GM12878 (cell line): ENCODE data around the gene TIGD2.

Source experiments
- EED ChIP-seq: sonication (generic); IDR thresholded peaks from 2 replicates; pipeline ENCODE4 v1.6.1; 2016; ENCODE audit warnings: antibody characterized with exemption, low read depth
- RCOR1 ChIP-seq: conservative IDR thresholded peaks from 2 replicates; pipeline ENCODE4 v1.6.1; 2012; ENCODE audit warnings: low read depth, low read length, improper control_type of control experiment
- SIN3A ChIP-seq: IDR thresholded peaks from 2 replicates; pipeline ENCODE4 v1.6.1; 2012; ENCODE audit warnings: low read depth, low read length, improper control_type of control experiment
- SMC3 ChIP-seq: IDR thresholded peaks from 2 replicates; pipeline ENCODE4 v1.6.1; 2011; ENCODE audit warnings: low read length, improper control_type of control experiment, borderline replicate concordance
- TF ChIP-seq, protein P1 (sequence below): fragments of 450-650 bp; IDR thresholded peaks from 2 replicates; pipeline ENCODE4 v1.6.1; 2018; ENCODE audit warnings: borderline replicate concordance, mild to moderate bottlenecking; ENCODE audit not compliant: partially characterized antibody
- TF ChIP-seq, protein P2 (sequence below), 3 experiments: IDR thresholded peaks in 2 of 3; conservative IDR thresholded peaks in 1 of 3; 2 replicates each; pipeline ENCODE4 v1.5.1; 2011; ENCODE audit warnings: low read depth in 3 of 3, low read length in 3 of 3, mild to moderate bottlenecking in 3 of 3, control low read depth in 2 of 3, moderate library complexity in 2 of 3, inconsistent platforms in 1 of 3, mixed read lengths in 1 of 3; ENCODE audit not compliant: control insufficient read depth in 2 of 3, insufficient read depth in 1 of 3; ENCODE audit errors: extremely low read depth in 1 of 3
- TF ChIP-seq, protein P3 (sequence below): IDR thresholded peaks from 2 replicates; pipeline ENCODE4 v1.6.1; 2012; ENCODE audit warnings: low read depth, low read length, improper control_type of control experiment
- TF ChIP-seq, protein P4 (sequence below): IDR thresholded peaks from 2 replicates; pipeline ENCODE4 v1.6.1; 2011; ENCODE audit warnings: low read depth, mild to moderate bottlenecking, low read length, moderate library complexity, borderline replicate concordance; ENCODE audit errors: extremely low read depth
- TF ChIP-seq, protein P5 (sequence below): fragments of 450-650 bp; IDR thresholded peaks from 2 replicates; pipeline ENCODE4 v1.6.1; 2016; ENCODE audit warnings: mild to moderate bottlenecking
- TF ChIP-seq, protein P6 (sequence below): fragments of 150-350 bp; IDR thresholded peaks from 2 replicates; pipeline ENCODE4 v1.6.1; 2016; ENCODE audit warnings: low read depth, low read length
- TF ChIP-seq, protein P7 (sequence below): IDR thresholded peaks from 2 replicates; pipeline ENCODE4 v1.6.1; 2012; ENCODE audit warnings: mild to moderate bottlenecking, low read depth, low read length

DNA sequence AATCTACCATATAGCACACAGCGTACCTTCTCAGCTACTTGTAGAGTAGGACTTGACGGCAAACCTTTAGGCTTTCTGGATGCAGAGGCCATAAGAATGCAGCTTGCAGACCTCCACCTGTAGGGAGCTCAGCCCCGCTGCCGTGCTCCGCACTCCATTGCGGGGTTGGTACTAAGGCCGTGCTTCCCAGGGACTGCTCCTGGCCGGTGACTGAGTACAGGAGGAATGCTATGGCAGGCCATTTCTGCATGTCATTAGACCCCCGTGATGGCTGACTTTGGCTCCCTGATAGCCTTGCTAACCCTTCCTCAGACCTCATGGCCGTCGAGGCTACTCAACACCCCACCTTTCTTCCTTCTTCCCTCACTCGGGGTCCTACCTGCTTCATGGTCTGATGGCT, 26.4 kb downstream of the TIGD2 start:
- no peak for TF ChIP-seq SIN3A
- TF ChIP-seq, protein P1, sequence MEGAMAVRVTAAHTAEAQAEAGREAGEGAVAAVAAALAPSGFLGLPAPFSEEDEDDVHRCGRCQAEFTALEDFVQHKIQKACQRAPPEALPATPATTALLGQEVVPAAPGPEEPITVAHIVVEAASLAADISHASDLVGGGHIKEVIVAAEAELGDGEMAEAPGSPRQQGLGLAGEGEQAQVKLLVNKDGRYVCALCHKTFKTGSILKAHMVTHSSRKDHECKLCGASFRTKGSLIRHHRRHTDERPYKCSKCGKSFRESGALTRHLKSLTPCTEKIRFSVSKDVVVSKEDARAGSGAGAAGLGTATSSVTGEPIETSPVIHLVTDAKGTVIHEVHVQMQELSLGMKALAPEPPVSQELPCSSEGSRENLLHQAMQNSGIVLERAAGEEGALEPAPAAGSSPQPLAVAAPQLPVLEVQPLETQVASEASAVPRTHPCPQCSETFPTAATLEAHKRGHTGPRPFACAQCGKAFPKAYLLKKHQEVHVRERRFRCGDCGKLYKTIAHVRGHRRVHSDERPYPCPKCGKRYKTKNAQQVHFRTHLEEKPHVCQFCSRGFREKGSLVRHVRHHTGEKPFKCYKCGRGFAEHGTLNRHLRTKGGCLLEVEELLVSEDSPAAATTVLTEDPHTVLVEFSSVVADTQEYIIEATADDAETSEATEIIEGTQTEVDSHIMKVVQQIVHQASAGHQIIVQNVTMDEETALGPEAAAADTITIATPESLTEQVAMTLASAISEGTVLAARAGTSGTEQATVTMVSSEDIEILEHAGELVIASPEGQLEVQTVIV = no peak
- TF ChIP-seq, protein P2, sequence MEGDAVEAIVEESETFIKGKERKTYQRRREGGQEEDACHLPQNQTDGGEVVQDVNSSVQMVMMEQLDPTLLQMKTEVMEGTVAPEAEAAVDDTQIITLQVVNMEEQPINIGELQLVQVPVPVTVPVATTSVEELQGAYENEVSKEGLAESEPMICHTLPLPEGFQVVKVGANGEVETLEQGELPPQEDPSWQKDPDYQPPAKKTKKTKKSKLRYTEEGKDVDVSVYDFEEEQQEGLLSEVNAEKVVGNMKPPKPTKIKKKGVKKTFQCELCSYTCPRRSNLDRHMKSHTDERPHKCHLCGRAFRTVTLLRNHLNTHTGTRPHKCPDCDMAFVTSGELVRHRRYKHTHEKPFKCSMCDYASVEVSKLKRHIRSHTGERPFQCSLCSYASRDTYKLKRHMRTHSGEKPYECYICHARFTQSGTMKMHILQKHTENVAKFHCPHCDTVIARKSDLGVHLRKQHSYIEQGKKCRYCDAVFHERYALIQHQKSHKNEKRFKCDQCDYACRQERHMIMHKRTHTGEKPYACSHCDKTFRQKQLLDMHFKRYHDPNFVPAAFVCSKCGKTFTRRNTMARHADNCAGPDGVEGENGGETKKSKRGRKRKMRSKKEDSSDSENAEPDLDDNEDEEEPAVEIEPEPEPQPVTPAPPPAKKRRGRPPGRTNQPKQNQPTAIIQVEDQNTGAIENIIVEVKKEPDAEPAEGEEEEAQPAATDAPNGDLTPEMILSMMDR (IDR thresholded peaks at IDR 0.05 in 2 of 3, conservative IDR thresholded peaks at IDR 0.05 in 1 of 3; ENCODE audit: control insufficient read depth in 2 of 3, extremely low read depth in 1 of 3, insufficient read depth in 1 of 3, low read depth in 3 of 3, low read length in 3 of 3) = no peak
- TF ChIP-seq, protein P3, sequence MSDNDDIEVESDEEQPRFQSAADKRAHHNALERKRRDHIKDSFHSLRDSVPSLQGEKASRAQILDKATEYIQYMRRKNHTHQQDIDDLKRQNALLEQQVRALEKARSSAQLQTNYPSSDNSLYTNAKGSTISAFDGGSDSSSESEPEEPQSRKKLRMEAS = no peak
- TF ChIP-seq EED = no peak
- TF ChIP-seq, protein P4, sequence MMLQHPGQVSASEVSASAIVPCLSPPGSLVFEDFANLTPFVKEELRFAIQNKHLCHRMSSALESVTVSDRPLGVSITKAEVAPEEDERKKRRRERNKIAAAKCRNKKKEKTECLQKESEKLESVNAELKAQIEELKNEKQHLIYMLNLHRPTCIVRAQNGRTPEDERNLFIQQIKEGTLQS = no peak
- TF ChIP-seq, protein P5, sequence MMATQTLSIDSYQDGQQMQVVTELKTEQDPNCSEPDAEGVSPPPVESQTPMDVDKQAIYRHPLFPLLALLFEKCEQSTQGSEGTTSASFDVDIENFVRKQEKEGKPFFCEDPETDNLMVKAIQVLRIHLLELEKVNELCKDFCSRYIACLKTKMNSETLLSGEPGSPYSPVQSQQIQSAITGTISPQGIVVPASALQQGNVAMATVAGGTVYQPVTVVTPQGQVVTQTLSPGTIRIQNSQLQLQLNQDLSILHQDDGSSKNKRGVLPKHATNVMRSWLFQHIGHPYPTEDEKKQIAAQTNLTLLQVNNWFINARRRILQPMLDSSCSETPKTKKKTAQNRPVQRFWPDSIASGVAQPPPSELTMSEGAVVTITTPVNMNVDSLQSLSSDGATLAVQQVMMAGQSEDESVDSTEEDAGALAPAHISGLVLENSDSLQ = no peak
- TF ChIP-seq RCOR1 = no peak
- TF ChIP-seq, protein P6, sequence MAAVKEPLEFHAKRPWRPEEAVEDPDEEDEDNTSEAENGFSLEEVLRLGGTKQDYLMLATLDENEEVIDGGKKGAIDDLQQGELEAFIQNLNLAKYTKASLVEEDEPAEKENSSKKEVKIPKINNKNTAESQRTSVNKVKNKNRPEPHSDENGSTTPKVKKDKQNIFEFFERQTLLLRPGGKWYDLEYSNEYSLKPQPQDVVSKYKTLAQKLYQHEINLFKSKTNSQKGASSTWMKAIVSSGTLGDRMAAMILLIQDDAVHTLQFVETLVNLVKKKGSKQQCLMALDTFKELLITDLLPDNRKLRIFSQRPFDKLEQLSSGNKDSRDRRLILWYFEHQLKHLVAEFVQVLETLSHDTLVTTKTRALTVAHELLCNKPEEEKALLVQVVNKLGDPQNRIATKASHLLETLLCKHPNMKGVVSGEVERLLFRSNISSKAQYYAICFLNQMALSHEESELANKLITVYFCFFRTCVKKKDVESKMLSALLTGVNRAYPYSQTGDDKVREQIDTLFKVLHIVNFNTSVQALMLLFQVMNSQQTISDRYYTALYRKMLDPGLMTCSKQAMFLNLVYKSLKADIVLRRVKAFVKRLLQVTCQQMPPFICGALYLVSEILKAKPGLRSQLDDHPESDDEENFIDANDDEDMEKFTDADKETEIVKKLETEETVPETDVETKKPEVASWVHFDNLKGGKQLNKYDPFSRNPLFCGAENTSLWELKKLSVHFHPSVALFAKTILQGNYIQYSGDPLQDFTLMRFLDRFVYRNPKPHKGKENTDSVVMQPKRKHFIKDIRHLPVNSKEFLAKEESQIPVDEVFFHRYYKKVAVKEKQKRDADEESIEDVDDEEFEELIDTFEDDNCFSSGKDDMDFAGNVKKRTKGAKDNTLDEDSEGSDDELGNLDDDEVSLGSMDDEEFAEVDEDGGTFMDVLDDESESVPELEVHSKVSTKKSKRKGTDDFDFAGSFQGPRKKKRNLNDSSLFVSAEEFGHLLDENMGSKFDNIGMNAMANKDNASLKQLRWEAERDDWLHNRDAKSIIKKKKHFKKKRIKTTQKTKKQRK = no peak
- TF ChIP-seq SMC3 = no peak
- TF ChIP-seq, protein P7, sequence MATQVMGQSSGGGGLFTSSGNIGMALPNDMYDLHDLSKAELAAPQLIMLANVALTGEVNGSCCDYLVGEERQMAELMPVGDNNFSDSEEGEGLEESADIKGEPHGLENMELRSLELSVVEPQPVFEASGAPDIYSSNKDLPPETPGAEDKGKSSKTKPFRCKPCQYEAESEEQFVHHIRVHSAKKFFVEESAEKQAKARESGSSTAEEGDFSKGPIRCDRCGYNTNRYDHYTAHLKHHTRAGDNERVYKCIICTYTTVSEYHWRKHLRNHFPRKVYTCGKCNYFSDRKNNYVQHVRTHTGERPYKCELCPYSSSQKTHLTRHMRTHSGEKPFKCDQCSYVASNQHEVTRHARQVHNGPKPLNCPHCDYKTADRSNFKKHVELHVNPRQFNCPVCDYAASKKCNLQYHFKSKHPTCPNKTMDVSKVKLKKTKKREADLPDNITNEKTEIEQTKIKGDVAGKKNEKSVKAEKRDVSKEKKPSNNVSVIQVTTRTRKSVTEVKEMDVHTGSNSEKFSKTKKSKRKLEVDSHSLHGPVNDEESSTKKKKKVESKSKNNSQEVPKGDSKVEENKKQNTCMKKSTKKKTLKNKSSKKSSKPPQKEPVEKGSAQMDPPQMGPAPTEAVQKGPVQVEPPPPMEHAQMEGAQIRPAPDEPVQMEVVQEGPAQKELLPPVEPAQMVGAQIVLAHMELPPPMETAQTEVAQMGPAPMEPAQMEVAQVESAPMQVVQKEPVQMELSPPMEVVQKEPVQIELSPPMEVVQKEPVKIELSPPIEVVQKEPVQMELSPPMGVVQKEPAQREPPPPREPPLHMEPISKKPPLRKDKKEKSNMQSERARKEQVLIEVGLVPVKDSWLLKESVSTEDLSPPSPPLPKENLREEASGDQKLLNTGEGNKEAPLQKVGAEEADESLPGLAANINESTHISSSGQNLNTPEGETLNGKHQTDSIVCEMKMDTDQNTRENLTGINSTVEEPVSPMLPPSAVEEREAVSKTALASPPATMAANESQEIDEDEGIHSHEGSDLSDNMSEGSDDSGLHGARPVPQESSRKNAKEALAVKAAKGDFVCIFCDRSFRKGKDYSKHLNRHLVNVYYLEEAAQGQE = no peak
